SW480 (cell line): ENCODE measurements around the gene VPS41.

Experiments
- DNase-seq: peaks from one replicate; pipeline ENCODE4 v3.0.0-alpha.2; 2016; ENCODE audit warnings: low spot score

Gene VPS41

GRCh38 chr7:38801786-38802185 is 107.2 kb downstream of the VPS41 start:
- DNase-seq: no peak

- no peak for DNase-seq
Observed at GRCh38 chr7:38798552-38799267, 110.3 kb downstream of the VPS41 start.

- DNase-seq: peak; percentile 58
Observed at GRCh38 chr7:38796626-38797501, 112.1 kb downstream of the VPS41 start.

GRCh38 chr7:38795593-38795992 is 113.4 kb downstream of the VPS41 start:
- DNase-seq: no peak

GRCh38 chr7:38781991-38782390 is 127.0 kb downstream of the VPS41 start:
- no peak for DNase-seq

GRCh38 chr7:38777609-38778008 is 131.4 kb downstream of the VPS41 start:
- DNase-seq: no peak

- DNase-seq: no peak
Observed at GRCh38 chr7:38775506-38776175, 133.3 kb downstream of the VPS41 start.

GRCh38 chr7:38773430-38773829 is 135.6 kb downstream of the VPS41 start:
- no peak for DNase-seq

- DNase-seq: no peak
Observed at GRCh38 chr7:38760226-38760625, 148.8 kb downstream of the VPS41 start.

GRCh38 chr7:38759028-38759427 is 150.0 kb downstream of the VPS41 start:
- no peak for DNase-seq

- DNase-seq: no peak
Observed at GRCh38 chr7:38757931-38758330, 151.1 kb downstream of the VPS41 start.

GRCh38 chr7:38756521-38756920 is 152.5 kb downstream of the VPS41 start:
- DNase-seq: no peak

GRCh38 chr7:38753347-38753746 is 155.6 kb downstream of the VPS41 start:
- DNase-seq: no peak

GRCh38 chr7:38751416-38751815 is 157.6 kb downstream of the VPS41 start:
- no peak for DNase-seq

- no peak for DNase-seq
Observed at GRCh38 chr7:38748056-38748610, 160.9 kb downstream of the VPS41 start.

GRCh38 chr7:38746438-38746837 is 162.6 kb downstream of the VPS41 start:
- DNase-seq: no peak

GRCh38 chr7:38744746-38745145 is 164.2 kb downstream of the VPS41 start:
- no peak for DNase-seq

GRCh38 chr7:38743899-38744298 is 165.1 kb downstream of the VPS41 start:
- no peak for DNase-seq

GRCh38 chr7:38740041-38740440 is 168.9 kb downstream of the VPS41 start:
- no peak for DNase-seq

GRCh38 chr7:38736138-38736537 is 172.9 kb downstream of the VPS41 start:
- no peak for DNase-seq

- DNase-seq: no peak
Observed at GRCh38 chr7:38731215-38731614, 177.8 kb downstream of the VPS41 start.

GRCh38 chr7:38728145-38728544 is 180.8 kb downstream of the VPS41 start:
- DNase-seq: no peak
